Esophagus (tissue), 2 donors: ENCODE data around the gene FTMT. TPM values are rescaled to one million over a fixed set of nuclear protein-coding genes. Genes with fewer than 3 reads are reported as not detected.
"Not testable (repeated sequence)": the region's sequence is repeated elsewhere in the genome, so short reads cannot be mapped to it uniquely, and the experiment has no call there.

Experiments used
- H3K27ac ChIP-seq, 2 donors: one replicate each; pipeline ENCODE4 v1.5.1; 2013; ENCODE audit warnings: low read depth in 2 of 2, mild to moderate bottlenecking in 2 of 2, inconsistent platforms in 1 of 2, low read length in 1 of 2, moderate library complexity in 1 of 2
- H3K27me3 ChIP-seq, 2 donors: one replicate each; pipeline ENCODE4 v1.6.1; 2013; ENCODE audit warnings: low read length in 2 of 2, control low read depth in 1 of 2, mild to moderate bottlenecking in 1 of 2; ENCODE audit not compliant: insufficient read depth in 2 of 2, control insufficient read depth in 1 of 2
- H3K36me3 ChIP-seq, 2 donors: one replicate each; pipeline ENCODE4 v1.6.1; 2013; ENCODE audit warnings: low read length in 1 of 2; ENCODE audit not compliant: control insufficient read depth in 2 of 2, insufficient read depth in 2 of 2
- H3K4me1 ChIP-seq, 2 donors: one replicate each; pipeline ENCODE4 v1.6.1; 2013; ENCODE audit warnings: low read length in 1 of 2; ENCODE audit not compliant: control insufficient read depth in 2 of 2, insufficient read depth in 2 of 2
- H3K4me3 ChIP-seq, 2 donors: one replicate each; pipeline ENCODE4 v1.5.1; 2013; ENCODE audit warnings: low read length in 2 of 2, mild to moderate bottlenecking in 2 of 2, low read depth in 1 of 2, moderate library complexity in 1 of 2
- H3K9me3 ChIP-seq, 2 donors: one replicate each; pipeline ENCODE4 v1.6.1; 2013; ENCODE audit warnings: mild to moderate bottlenecking in 2 of 2, low read depth in 1 of 2, low read length in 1 of 2, moderate library complexity in 1 of 2; ENCODE audit not compliant: control insufficient read depth in 2 of 2, insufficient read depth in 1 of 2
- WGBS, 2 donors: extraction: QIAGEN DNeasy Blood & Tissue Kit; methylation state at CpG; one replicate each; pipeline ENCODE4 v1.1.7; 2013; 5-methylcytosine and 5-hydroxymethylcytosine counted together
- polyA plus RNA-seq, 2 donors: library from polyadenylated mRNA; stranded (reverse); fragments of 200-250 nt; gene quantifications; one replicate each; pipeline ENCODE4 v1.2.3, GENCODE V29; 2013
- donor health status: healthy with polysubstance abuse.
- donor health status: Bipolar disorder and iron deficiency.

Gene FTMT
- polyA plus RNA-seq: not detected

- H3K36me3 ChIP-seq: no peaks in the 10 kb centered on the region
- H3K9me3 ChIP-seq: no peaks in the 10 kb centered on the region
- 94 to 95% methylated on average over 74 to 77 of the region's 77 CpGs for WGBS, 2 donors
- H3K4me3 ChIP-seq: no peak within 1 kb of the TSS
- no peaks in the 10 kb centered on the region for H3K27me3 ChIP-seq
- no peaks in the 10 kb centered on the region for H3K4me1 ChIP-seq
- no peak within 1 kb of the TSS for H3K27ac ChIP-seq
These were observed at the start of gene FTMT for GRCh38 chr5:121851643-121852574. Gene FTMT, plus strand, starts transcription at chr5:121851882. Its CDS starts 82 bp downstream, at chr5:121851964.

GRCh38 chr5:121805251-121805650 lies 46.4 kb upstream of the FTMT start:
- not testable (repeated sequence) for H3K9me3 ChIP-seq, H3K27ac ChIP-seq, H3K4me3 ChIP-seq, H3K27me3 ChIP-seq, H3K36me3 ChIP-seq, H3K4me1 ChIP-seq
- 90 to 95% methylated on average over 2 of the region's 2 CpGs for WGBS, 2 donors

GRCh38 chr5:121805911-121806310 lies 45.8 kb upstream of the FTMT start:
- Histone ChIP-seq H3K4me1 (no peaks in the 10 kb centered on the region), H3K27me3 (no peaks in the 10 kb centered on the region), H3K9me3 (no peaks in the 10 kb centered on the region), H3K27ac (no peak overlapping the region), H3K36me3 (no peaks in the 10 kb centered on the region), H3K4me3 (no peak overlapping the region)
- WGBS, 2 donors: 60 to 67% methylated on average over 4 of the region's 4 CpGs

- H3K36me3 ChIP-seq: peaks cover 0 to 2% of the 10 kb centered on the region in 2 donors
- H3K9me3 ChIP-seq: peaks cover 0 to 2% of the 10 kb centered on the region in 2 donors
- H3K27me3 ChIP-seq: no peaks in the 10 kb centered on the region
- H3K4me3 ChIP-seq: no peak overlapping the region
- H3K27ac ChIP-seq: no peak overlapping the region
- no peaks in the 10 kb centered on the region for H3K4me1 ChIP-seq
These were observed 35.5 kb upstream of the FTMT start for GRCh38 chr5:121816164-121816563.

GRCh38 chr5:121819682-121820261 lies 31.9 kb upstream of the FTMT start:
- Histone ChIP-seq H3K27me3 (no peaks in the 10 kb centered on the region), H3K36me3 (peaks cover 0 to 2% of the 10 kb centered on the region in 2 donors), H3K4me3 (no peak overlapping the region), H3K9me3 (no peaks in the 10 kb centered on the region), H3K27ac (no peak overlapping the region), H3K4me1 (no peaks in the 10 kb centered on the region)
- 56 to 62% methylated on average over 5 of the region's 5 CpGs for WGBS, 2 donors

- Histone ChIP-seq H3K27ac (no peak overlapping the region), H3K4me1 (peaks cover 0 to 4% of the 10 kb centered on the region in 2 donors), H3K9me3 (no peaks in the 10 kb centered on the region), H3K36me3 (no peaks in the 10 kb centered on the region), H3K27me3 (no peaks in the 10 kb centered on the region), H3K4me3 (no peak overlapping the region)
- 83 to 84% methylated on average over 1 of the region's 1 CpG for WGBS, 2 donors
These were observed 18.1 kb upstream of the FTMT start for GRCh38 chr5:121833617-121834016.

GRCh38 chr5:121834021-121834420 lies 17.7 kb upstream of the FTMT start:
- no peaks in the 10 kb centered on the region for H3K36me3 ChIP-seq
- no peaks in the 10 kb centered on the region for H3K27me3 ChIP-seq
- H3K4me3 ChIP-seq: no peak overlapping the region
- H3K4me1 ChIP-seq: peaks cover 0 to 3% of the 10 kb centered on the region in 2 donors
- no peak overlapping the region for H3K27ac ChIP-seq
- no peaks in the 10 kb centered on the region for H3K9me3 ChIP-seq
- 84 to 86% methylated on average over 2 of the region's 2 CpGs for WGBS, 2 donors

- H3K9me3 ChIP-seq: no peaks in the 10 kb centered on the region
- H3K27ac ChIP-seq: no peak overlapping the region
- H3K27me3 ChIP-seq: no peaks in the 10 kb centered on the region
- no peaks in the 10 kb centered on the region for H3K36me3 ChIP-seq
- H3K4me3 ChIP-seq: no peak overlapping the region
- H3K4me1 ChIP-seq: no peaks in the 10 kb centered on the region
These were observed 9.8 kb upstream of the FTMT start for GRCh38 chr5:121841892-121842291.

- H3K4me1 ChIP-seq: no peaks in the 10 kb centered on the region
- H3K36me3 ChIP-seq: no peaks in the 10 kb centered on the region
- no peak overlapping the region for H3K4me3 ChIP-seq
- 82% methylated on average over 4 of the region's 4 CpGs for WGBS, 2 donors
- no peaks in the 10 kb centered on the region for H3K9me3 ChIP-seq
- H3K27ac ChIP-seq: no peak overlapping the region
- H3K27me3 ChIP-seq: no peaks in the 10 kb centered on the region
These were observed 1.4 kb upstream of the FTMT start for GRCh38 chr5:121850272-121850671.

GRCh38 chr5:121853850-121854249 lies 2.2 kb downstream of the FTMT start:
- H3K27me3 ChIP-seq: no peaks in the 10 kb centered on the region
- H3K4me3 ChIP-seq: no peak overlapping the region
- 50% methylated on average over 2 of the region's 2 CpGs for WGBS, 2 donors
- H3K36me3 ChIP-seq: no peaks in the 10 kb centered on the region
- H3K4me1 ChIP-seq: no peaks in the 10 kb centered on the region
- no peak overlapping the region for H3K27ac ChIP-seq
- H3K9me3 ChIP-seq: no peaks in the 10 kb centered on the region
